Measurements from ENCODE around the gene HPSE. TPM values are rescaled to one million over a fixed set of nuclear protein-coding genes. Genes with fewer than 3 reads are reported as not detected.

Gene HPSE
- total and polyA plus RNA-seq, 2 donors (not counting 3 experiments of a cell fraction or from before 2014, with no cell fraction given) = 3.5 to 7.0 TPM

DNA sequence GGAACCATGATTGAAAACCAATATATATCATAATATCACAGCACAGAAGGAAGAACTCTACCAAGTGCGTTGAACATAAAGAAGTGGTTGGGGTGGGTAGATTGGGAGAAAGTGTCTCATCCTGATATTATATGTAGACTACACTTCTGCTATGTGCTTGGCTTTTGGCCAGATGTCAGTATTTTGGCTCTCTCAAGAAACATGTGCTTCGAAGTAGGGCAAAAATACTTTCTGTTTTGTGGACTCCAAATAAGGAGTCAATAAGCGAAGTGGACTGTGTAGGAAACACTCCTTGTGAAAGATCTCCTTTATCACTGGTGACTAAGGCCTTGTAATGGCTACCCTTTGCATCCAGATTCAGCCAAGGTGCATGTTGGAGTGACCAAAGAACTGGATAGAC lies 7.8 kb upstream of the HPSE start:
- no peak for TF ChIP-seq EZH2 (IDR thresholded peaks at IDR 0.05; ENCODE audit: borderline replicate concordance, low read depth, low read length, severe bottlenecking)
- no peak for TF ChIP-seq MYC (IDR thresholded peaks at IDR 0.05; ENCODE audit: low read depth, low read length)
- no peak for TF ChIP-seq GATA2 (IDR thresholded peaks at IDR 0.05; ENCODE audit: insufficient read depth, insufficient read length, low read depth, low read length)
- TF ChIP-seq FOS (IDR thresholded peaks at IDR 0.05; ENCODE audit: borderline replicate concordance, insufficient read depth, low read length) = no peak
- TF ChIP-seq, protein P1, sequence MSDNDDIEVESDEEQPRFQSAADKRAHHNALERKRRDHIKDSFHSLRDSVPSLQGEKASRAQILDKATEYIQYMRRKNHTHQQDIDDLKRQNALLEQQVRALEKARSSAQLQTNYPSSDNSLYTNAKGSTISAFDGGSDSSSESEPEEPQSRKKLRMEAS (IDR thresholded peaks at IDR 0.05; ENCODE audit: insufficient read depth, insufficient read length) = no peak
- TF ChIP-seq POLR2AphosphoS5 (IDR thresholded peaks at IDR 0.05; ENCODE audit: insufficient read depth, low read depth, low read length) = no peak
- no peak for TF ChIP-seq JUN (IDR thresholded peaks at IDR 0.05; ENCODE audit: borderline replicate concordance, insufficient read depth, insufficient read length, low read depth)
- no peak for TF ChIP-seq POLR2A (IDR thresholded peaks at IDR 0.05; ENCODE audit: low read depth, low read length)
- no peak for TF ChIP-seq CTCF (IDR thresholded peaks at IDR 0.05; ENCODE audit: extremely low read depth in 1 of 2, insufficient read depth in 1 of 2, low read depth in 1 of 2, low read length in 2 of 2)
- BruUV-seq (replicated peaks) = no TSS peak
- dilution Hi-C loops (cut with MboI; ENCODE audit: extremely low pct_ligation_motif_present, low sequenced_read_pairs) (no loop called here), intact Hi-C loops (cut with micrococcal nuclease) (no loop called here)
- ChIA-PET CTCF (no interaction called here), POLR2A (no interaction called here)
- FAIRE-seq = no peak
- Histone ChIP-seq H2AFZ (ENCODE audit: low read depth, low read length) (no peak overlapping the region), H3K4me3 (replicated peaks in 1 of 3; ENCODE audit: insufficient read depth in 1 of 3, low read depth in 1 of 3, low read length in 3 of 3) (no peak overlapping the region), H3K79me2 (ENCODE audit: control insufficient read depth, insufficient read depth, low read length) (no peaks in the 10 kb centered on the region), H3K27me3 (ENCODE audit: control insufficient read depth in 2 of 2, insufficient read depth in 2 of 2, low read length in 2 of 2) (peaks cover 0 to 2% of the 10 kb centered on the region in 2 experiments), H3K9ac (replicated peaks; ENCODE audit: extremely low read depth, insufficient read depth, low read length) (no peak overlapping the region), H4K20me1 (replicated peaks; ENCODE audit: control insufficient read depth, extremely low read depth, insufficient read depth, low read length) (no peaks in the 10 kb centered on the region), H3K9me1 (replicated peaks; ENCODE audit: control insufficient read depth, extremely low read depth, insufficient read depth, low read length) (no peaks in the 10 kb centered on the region), H3K4me2 (ENCODE audit: insufficient read depth, low read length) (no peak overlapping the region), H3K36me3 (ENCODE audit: control insufficient read depth in 2 of 2, extremely low read depth in 1 of 2, insufficient read depth in 2 of 2, low read length in 2 of 2) (no peaks in the 10 kb centered on the region), H3K4me1 (ENCODE audit: control insufficient read depth, extremely low read depth, insufficient read depth, low read length) (no peaks in the 10 kb centered on the region), H3K9me3 (replicated peaks; ENCODE audit: control insufficient read depth, insufficient read depth, low read length) (no peaks in the 10 kb centered on the region), H3K27ac (ENCODE audit: insufficient read depth, low read depth, low read length) (no peak overlapping the region)
- no peak for DNase-seq (ENCODE audit: low read depth, low spot score)
